Measurements from ENCODE around the gene AFF3. TPM values are rescaled to one million over a fixed set of nuclear protein-coding genes. Genes with fewer than 3 reads are reported as not detected.

AFF3 gene
- total and polyA plus RNA-seq, 2 experiments from 2014 or later, result 7.3 to 7.8 TPM

DNA sequence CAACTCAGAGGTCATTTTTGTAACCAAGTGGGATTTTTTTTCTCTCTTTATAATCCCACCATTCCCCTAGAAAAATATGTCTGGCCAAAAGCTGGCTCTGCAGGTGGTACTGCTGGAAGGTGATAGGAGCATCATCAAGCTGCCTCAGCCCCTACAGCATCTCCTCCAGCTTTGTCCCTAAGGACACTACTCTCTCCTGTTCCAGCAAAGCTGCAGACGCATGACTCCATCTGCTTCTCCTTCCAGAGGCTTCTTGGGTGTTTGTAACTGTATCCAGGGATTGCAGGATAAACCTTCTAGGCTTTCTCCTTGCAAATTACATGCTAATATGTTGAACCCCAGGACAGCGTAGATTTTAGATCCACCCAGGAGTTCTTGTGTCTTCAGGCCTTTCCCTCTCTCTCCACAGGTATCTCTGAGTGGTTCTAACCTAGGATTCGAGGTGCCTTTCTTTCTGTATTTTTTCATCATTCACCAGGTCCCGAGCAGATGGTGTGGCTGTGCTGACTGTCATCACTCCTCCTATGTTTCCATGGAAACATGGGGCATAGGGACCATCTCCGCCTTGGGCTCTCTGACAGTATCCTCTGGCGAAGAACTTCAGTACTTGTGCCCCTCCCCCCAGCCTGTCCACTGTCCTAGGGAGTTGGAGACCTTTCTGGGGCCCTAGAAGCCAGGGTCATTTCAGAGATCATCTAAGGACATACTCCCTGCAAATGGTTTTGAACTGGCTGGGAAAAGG, 34.3 kb downstream of the AFF3 start:
- H3K27me3 ChIP-seq, result peaks cover 29% of the 10 kb centered on the region
- no peak overlapping the region for H3K4me2 ChIP-seq
- H3K36me3 ChIP-seq (replicated peaks; ENCODE audit: insufficient read depth, low read depth), result no peaks in the 10 kb centered on the region
- no peak overlapping the region for H2AFZ ChIP-seq
- TF ChIP-seq EZH2 (IDR thresholded peaks at IDR 0.05; ENCODE audit: borderline replicate concordance), result no peak
- TF ChIP-seq EZH2phosphoT487 (IDR thresholded peaks at IDR 0.05; ENCODE audit: low read depth, severe bottlenecking, unreplicated experiment), result no peak
- no peak for TF ChIP-seq CTCF (IDR thresholded peaks at IDR 0.05; ENCODE audit: poor library complexity)
- peaks cover 17% of the 10 kb centered on the region for H3K4me1 ChIP-seq (ENCODE audit: insufficient read depth)
- no peaks in the 10 kb centered on the region for H3K9me2 ChIP-seq (replicated peaks; ENCODE audit: insufficient read depth)
- no peaks in the 10 kb centered on the region for H4K20me1 ChIP-seq (ENCODE audit: insufficient read depth, poor library complexity, severe bottlenecking)
- no peaks in the 10 kb centered on the region for H3K79me2 ChIP-seq
- DNase-seq (ENCODE audit: low spot score), result no peak
- H3K27ac ChIP-seq, result no peak overlapping the region
- H3K4me3 ChIP-seq, result no peak overlapping the region
- H3K9me3 ChIP-seq (ENCODE audit: low read depth), result no peaks in the 10 kb centered on the region
- 84% methylated on average over 6 of the region's 6 CpGs for WGBS (ENCODE audit: low lambda C conversion rate, missing lambda C conversion rate)

GRCh38 chr2:100107440-100107839, 35.0 kb downstream of the AFF3 start:
- H3K4me2 ChIP-seq, result no peak overlapping the region
- H3K79me2 ChIP-seq, result no peaks in the 10 kb centered on the region
- H4K20me1 ChIP-seq (ENCODE audit: insufficient read depth, poor library complexity, severe bottlenecking), result no peaks in the 10 kb centered on the region
- TF ChIP-seq EZH2 (IDR thresholded peaks at IDR 0.05; ENCODE audit: borderline replicate concordance), result no peak
- TF ChIP-seq CTCF (IDR thresholded peaks at IDR 0.05; ENCODE audit: poor library complexity), result no peak
- TF ChIP-seq EZH2phosphoT487 (IDR thresholded peaks at IDR 0.05; ENCODE audit: low read depth, severe bottlenecking, unreplicated experiment), result no peak
- no peaks in the 10 kb centered on the region for H3K9me3 ChIP-seq (ENCODE audit: low read depth)
- no peaks in the 10 kb centered on the region for H3K9me2 ChIP-seq (replicated peaks; ENCODE audit: insufficient read depth)
- no peaks in the 10 kb centered on the region for H3K36me3 ChIP-seq (replicated peaks; ENCODE audit: insufficient read depth, low read depth)
- 72% methylated on average over 1 of the region's 1 CpG for WGBS (ENCODE audit: low lambda C conversion rate, missing lambda C conversion rate)
- no peak overlapping the region for H3K27ac ChIP-seq
- no peak for DNase-seq (ENCODE audit: low spot score)
- H3K4me1 ChIP-seq (ENCODE audit: insufficient read depth), result peaks cover 17% of the 10 kb centered on the region
- H2AFZ ChIP-seq, result no peak overlapping the region
- H3K4me3 ChIP-seq, result no peak overlapping the region
- peaks cover 29% of the 10 kb centered on the region for H3K27me3 ChIP-seq

DNA sequence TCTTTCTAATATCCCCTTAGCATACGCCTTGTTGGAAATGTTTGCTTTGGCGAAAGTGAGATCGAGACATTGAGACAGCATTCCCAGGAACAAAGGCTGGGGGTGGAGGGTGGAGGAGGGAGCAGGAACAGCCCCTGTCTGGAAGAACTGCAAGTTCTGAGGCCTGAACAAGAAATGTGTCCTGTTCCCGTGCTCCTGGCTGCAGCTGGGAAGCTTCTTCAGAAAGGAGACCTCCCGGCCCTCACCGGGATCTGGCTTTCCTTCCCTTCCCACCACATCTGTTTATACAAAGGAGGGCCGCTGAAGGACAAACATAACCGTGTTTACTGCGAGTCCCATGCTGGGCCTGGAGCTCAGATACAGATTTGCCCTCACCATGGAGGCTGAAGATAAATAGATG, 35.9 kb downstream of the AFF3 start:
- Histone ChIP-seq H2AFZ (no peak overlapping the region), H3K4me3 (no peak overlapping the region), H3K79me2 (no peaks in the 10 kb centered on the region), H3K36me3 (replicated peaks; ENCODE audit: insufficient read depth, low read depth) (no peaks in the 10 kb centered on the region), H4K20me1 (ENCODE audit: insufficient read depth, poor library complexity, severe bottlenecking) (no peaks in the 10 kb centered on the region), H3K9me2 (replicated peaks; ENCODE audit: insufficient read depth) (no peaks in the 10 kb centered on the region), H3K27me3 (peaks cover 29% of the 10 kb centered on the region), H3K27ac (peak overlapping the region; percentile 2), H3K4me2 (peak overlapping the region; percentile 95), H3K4me1 (ENCODE audit: insufficient read depth) (peaks cover 17% of the 10 kb centered on the region), H3K9me3 (ENCODE audit: low read depth) (no peaks in the 10 kb centered on the region)
- DNase-seq (ENCODE audit: low spot score), result peak; percentile 13
- TF ChIP-seq CTCF (IDR thresholded peaks at IDR 0.05; ENCODE audit: poor library complexity) (no peak), EZH2 (IDR thresholded peaks at IDR 0.05; ENCODE audit: borderline replicate concordance) (no peak), EZH2phosphoT487 (IDR thresholded peaks at IDR 0.05; ENCODE audit: low read depth, severe bottlenecking, unreplicated experiment) (no peak)
- 29% methylated on average over 9 of the region's 9 CpGs for WGBS (ENCODE audit: low lambda C conversion rate, missing lambda C conversion rate)

Data from hepatocyte (in vitro differentiated cells).